ENCODE results near the gene DHX8. TPM values are rescaled to one million over a fixed set of nuclear protein-coding genes. Genes with fewer than 3 reads are reported as not detected.

The DHX8 gene
- total RNA-seq, 6 experiments from 2014 or later = 14.1 to 18.6 (median 17.5) TPM

GRCh38 chr17:43453331-43453812 lies 30.4 kb upstream of the DHX8 start:
- intact Hi-C loops (cut with DNase I) = no loop called here
- H3K4me1 ChIP-seq = peaks cover 0 to 72% (median 31%) of the 10 kb centered on the region in 4 donors
- no peaks in the 10 kb centered on the region for H3K27me3 ChIP-seq
- ATAC-seq = no peak
- peak overlapping the region in 2 of 3 donors; percentile 48 to 83 for H3K27ac ChIP-seq
- DNase-seq = no peak
- TF ChIP-seq CTCF (IDR thresholded peaks at IDR 0.05) = no peak
- no peak for TF ChIP-seq POLR2A (IDR thresholded peaks at IDR 0.05)
- H3K36me3 ChIP-seq = no peaks in the 10 kb centered on the region
- WGBS (ENCODE audit: insufficient coverage, low coverage, low lambda C conversion rate, missing lambda C conversion rate) = 25% methylated on average over 9 of the region's 11 CpGs
- H3K4me3 ChIP-seq = no peak overlapping the region
- no peaks in the 10 kb centered on the region for H3K9me3 ChIP-seq

DNA sequence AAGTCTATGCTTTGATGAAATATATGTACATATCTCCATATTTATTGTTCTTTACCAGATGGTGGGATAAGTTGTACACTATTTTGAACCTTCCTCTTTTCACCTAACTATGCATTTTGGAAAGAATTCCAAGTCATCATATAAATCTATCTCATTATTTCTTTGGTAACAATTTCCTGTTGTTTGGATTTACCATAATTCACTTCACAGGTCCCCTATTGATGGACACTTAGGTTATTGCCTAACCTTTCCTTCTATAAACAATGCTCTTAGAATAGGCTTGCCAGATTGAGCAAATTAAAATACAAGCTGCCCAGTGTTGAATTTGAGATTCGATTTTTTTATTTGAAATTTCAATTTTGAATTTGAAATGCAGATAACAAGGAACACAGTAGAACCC lies 28.9 kb upstream of the DHX8 start:
- Histone ChIP-seq H3K4me1 (peaks cover 0 to 71% (median 29%) of the 10 kb centered on the region in 4 donors), H3K27me3 (no peaks in the 10 kb centered on the region), H3K4me3 (no peak overlapping the region), H3K9me3 (no peaks in the 10 kb centered on the region), H3K27ac (peak overlapping the region; percentile 11 to 83 (median 70)), H3K36me3 (no peaks in the 10 kb centered on the region)
- 13% methylated on average over 1 of the region's 1 CpG for WGBS (ENCODE audit: insufficient coverage, low coverage, low lambda C conversion rate, missing lambda C conversion rate)
- DNase-seq = no peak
- intact Hi-C loops (cut with DNase I) = no loop called here
- no peak for TF ChIP-seq POLR2A (IDR thresholded peaks at IDR 0.05)
- TF ChIP-seq CTCF (IDR thresholded peaks at IDR 0.05) = no peak
- ATAC-seq = peak in 2 of 4 donors; percentile 9 to 12

- no peak for ATAC-seq
- Histone ChIP-seq H3K36me3 (no peaks in the 10 kb centered on the region), H3K27me3 (no peaks in the 10 kb centered on the region), H3K4me3 (no peak overlapping the region), H3K27ac (peak overlapping the region; percentile 42 to 83 (median 70)), H3K4me1 (peaks cover 0 to 66% (median 26%) of the 10 kb centered on the region in 4 donors), H3K9me3 (no peaks in the 10 kb centered on the region)
- TF ChIP-seq POLR2A (IDR thresholded peaks at IDR 0.05) (no peak), CTCF (IDR thresholded peaks at IDR 0.05) (no peak)
- intact Hi-C loops (cut with DNase I) = no loop called here
- 92% methylated on average over 6 of the region's 6 CpGs for WGBS (ENCODE audit: insufficient coverage, low coverage, low lambda C conversion rate, missing lambda C conversion rate)
- DNase-seq = no peak
Measured at GRCh38 chr17:43456029-43456428, 27.7 kb upstream of the DHX8 start.

DNA sequence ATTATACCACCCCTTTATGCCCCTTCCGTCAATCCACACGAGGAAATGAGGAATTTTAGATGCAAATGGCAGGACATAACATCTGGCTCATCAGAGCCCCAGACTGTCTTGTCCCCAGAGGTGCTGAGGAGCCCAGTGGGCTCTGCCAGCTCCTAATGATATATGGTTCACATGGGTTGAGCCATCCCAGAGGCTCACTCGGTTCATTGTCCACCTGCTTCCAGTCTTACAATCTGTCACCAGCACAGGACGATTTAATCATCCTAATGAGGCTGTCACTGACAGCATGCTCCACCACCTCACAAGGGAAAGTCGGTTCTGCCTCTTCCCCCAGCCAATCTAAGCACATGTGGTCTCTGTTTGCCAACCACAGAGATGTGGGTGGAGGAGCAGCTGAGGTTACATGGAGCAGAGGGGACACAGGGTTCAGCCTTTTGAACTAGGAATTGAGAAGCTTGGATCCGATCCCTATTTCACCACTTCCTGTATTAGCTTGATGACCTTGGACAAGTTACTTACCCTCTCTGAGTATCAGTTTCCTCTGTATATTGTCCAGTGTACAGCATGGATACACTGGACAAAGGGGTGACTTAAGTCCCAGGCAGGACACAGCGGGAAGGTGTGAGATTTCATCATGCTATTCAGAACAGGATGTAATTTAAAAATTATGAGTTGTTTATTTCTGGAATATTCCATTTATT lies 27.0 kb upstream of the DHX8 start:
- intact Hi-C loops (cut with DNase I) = no loop called here
- no peaks in the 10 kb centered on the region for H3K36me3 ChIP-seq
- H3K4me3 ChIP-seq = peak overlapping the region in 1 of 3 donors; percentile 3
- TF ChIP-seq POLR2A (IDR thresholded peaks at IDR 0.05) (peak; percentile 41), CTCF (IDR thresholded peaks at IDR 0.05) (no peak)
- H3K27ac ChIP-seq = peak overlapping the region; percentile 42 to 83 (median 70)
- H3K27me3 ChIP-seq = no peaks in the 10 kb centered on the region
- ATAC-seq (peak; percentile 85 to 93 (median 90)), DNase-seq (peak; percentile 63 to 89 (median 83))
- 11% methylated on average over 7 of the region's 7 CpGs for WGBS (ENCODE audit: insufficient coverage, low coverage, low lambda C conversion rate, missing lambda C conversion rate)
- peaks cover 0 to 72% (median 30%) of the 10 kb centered on the region in 4 donors for H3K4me1 ChIP-seq
- H3K9me3 ChIP-seq = no peaks in the 10 kb centered on the region
